Sigmoid colon (tissue), 7 donors: ENCODE data around the gene IPO11. TPM values are rescaled to one million over a fixed set of nuclear protein-coding genes. Genes with fewer than 3 reads are reported as not detected.

Experiments used
- DNase-seq: peaks from one replicate; pipeline ENCODE4 v3.0.0-alpha.2; 2019
- H3K27ac ChIP-seq, 4 donors: fragments of 200-600 bp; sonication (generic); one replicate each; pipeline ENCODE4 v1.5.1; 2016 to 2019; ENCODE audit warnings: mild to moderate bottlenecking in 1 of 4
- H3K27me3 ChIP-seq, 3 donors: fragments of 200-600 bp; sonication (generic); one replicate each; pipeline ENCODE4 v1.5.1; 2019; ENCODE audit warnings: mild to moderate bottlenecking in 1 of 3
- H3K36me3 ChIP-seq, 4 donors: fragments of 200-600 bp; sonication (generic); one replicate each; pipeline ENCODE4 v1.5.1; 2016 to 2019
- H3K4me1 ChIP-seq, 4 donors: fragments of 200-600 bp; sonication (generic); one replicate each; pipeline ENCODE4 v1.5.1; 2017 to 2019
- H3K4me3 ChIP-seq, 4 donors: fragments of 200-600 bp; sonication (generic); one replicate each; pipeline ENCODE4 v1.5.1; 2017 to 2019; ENCODE audit warnings: mild to moderate bottlenecking in 2 of 4, moderate library complexity in 1 of 4
- H3K9me3 ChIP-seq, 4 donors: fragments of 200-600 bp in 3 of 4; sonication (generic) in 3 of 4; one replicate each; pipeline versions ENCODE4 v1.5.1 to v1.6.1; 2013 to 2019
- EP300 ChIP-seq, 4 donors: sonication (generic); formaldehyde crosslinking; IDR thresholded peaks; one replicate each; pipeline ENCODE4 v1.6.1; 2017; ENCODE audit warnings: antibody characterized with exemption in 4 of 4
- POLR2A ChIP-seq, 2 donors: fragments of 450-650 bp; IDR thresholded peaks; one replicate each; pipeline ENCODE4 v1.6.1; 2016; ENCODE audit warnings: antibody characterized with exemption in 2 of 2, mild to moderate bottlenecking in 2 of 2, moderate library complexity in 2 of 2
- POLR2AphosphoS5 ChIP-seq, 4 donors: sonication (generic); formaldehyde crosslinking; IDR thresholded peaks; one replicate each; pipeline ENCODE4 v1.6.1; 2017; ENCODE audit warnings: antibody characterized with exemption in 4 of 4
- WGBS, 2 donors: extraction: QIAGEN DNeasy Blood & Tissue Kit; methylation state at CpG; one replicate each; pipeline ENCODE4 v1.1.7; 2013; 5-methylcytosine and 5-hydroxymethylcytosine counted together
- intact Hi-C: fragments of 100-400 bp; cut with DNase I; formaldehyde crosslinking; loops from one replicate; pipeline ENCODE4 v1.15.1; 2023
- polyA plus RNA-seq, 3 donors: library from polyadenylated mRNA; stranded (reverse); fragments of 200-250 nt; gene quantifications; one replicate each; pipeline ENCODE4 v1.2.3, GENCODE V29; 2013
- total RNA-seq, 4 donors: library from RNA; depleted of rRNA; stranded (reverse); fragments of >200 nt; gene quantifications; one replicate each; pipeline ENCODE4 v1.1.0, GENCODE V29; 2016
- TF ChIP-seq, protein P1 (sequence below), 4 experiments: fragments of 450-650 bp in 3 of 4; fragments of 200-600 bp in 1 of 4; IDR thresholded peaks; one replicate each; pipeline ENCODE4 v1.5.1; 2016 to 2019; ENCODE audit warnings: antibody characterized with exemption in 4 of 4, mild to moderate bottlenecking in 3 of 4, moderate library complexity in 2 of 4
- donor health status: healthy with polysubstance abuse.
- donor health status: Bipolar disorder and iron deficiency.
- donor health status: healthy.

The IPO11 gene
- total and polyA plus RNA-seq, 7 donors: 5.3 to 38.8 (median 20.9) TPM

DNA sequence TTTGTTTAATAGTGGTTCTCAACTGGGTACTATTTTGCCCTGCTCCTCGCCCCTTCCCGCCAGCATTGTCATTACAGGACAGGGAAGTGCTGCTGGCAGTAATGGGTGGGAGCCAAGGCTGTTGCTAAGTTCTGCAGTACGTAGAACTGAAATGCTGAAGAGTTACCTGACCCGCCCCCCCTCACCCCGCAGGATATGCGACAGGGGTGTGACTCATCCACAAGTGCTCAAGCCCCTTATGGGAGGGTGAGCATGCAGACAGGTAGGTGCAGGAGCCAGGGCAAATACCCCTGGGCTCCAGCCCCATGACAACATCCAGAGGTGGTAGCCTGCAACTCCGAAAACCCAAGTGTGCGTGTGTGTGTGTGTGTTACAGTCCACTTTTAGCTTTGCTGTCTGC lies 201.8 kb downstream of the IPO11 start:
- Histone ChIP-seq H3K36me3 (peaks cover 0 to 5% (median 0%) of the 10 kb centered on the region in 4 donors), H3K4me3 (no peak overlapping the region), H3K9me3 (no peaks in the 10 kb centered on the region), H3K27me3 (no peaks in the 10 kb centered on the region), H3K4me1 (no peaks in the 10 kb centered on the region), H3K27ac (no peak overlapping the region)
- TF ChIP-seq, protein P1, sequence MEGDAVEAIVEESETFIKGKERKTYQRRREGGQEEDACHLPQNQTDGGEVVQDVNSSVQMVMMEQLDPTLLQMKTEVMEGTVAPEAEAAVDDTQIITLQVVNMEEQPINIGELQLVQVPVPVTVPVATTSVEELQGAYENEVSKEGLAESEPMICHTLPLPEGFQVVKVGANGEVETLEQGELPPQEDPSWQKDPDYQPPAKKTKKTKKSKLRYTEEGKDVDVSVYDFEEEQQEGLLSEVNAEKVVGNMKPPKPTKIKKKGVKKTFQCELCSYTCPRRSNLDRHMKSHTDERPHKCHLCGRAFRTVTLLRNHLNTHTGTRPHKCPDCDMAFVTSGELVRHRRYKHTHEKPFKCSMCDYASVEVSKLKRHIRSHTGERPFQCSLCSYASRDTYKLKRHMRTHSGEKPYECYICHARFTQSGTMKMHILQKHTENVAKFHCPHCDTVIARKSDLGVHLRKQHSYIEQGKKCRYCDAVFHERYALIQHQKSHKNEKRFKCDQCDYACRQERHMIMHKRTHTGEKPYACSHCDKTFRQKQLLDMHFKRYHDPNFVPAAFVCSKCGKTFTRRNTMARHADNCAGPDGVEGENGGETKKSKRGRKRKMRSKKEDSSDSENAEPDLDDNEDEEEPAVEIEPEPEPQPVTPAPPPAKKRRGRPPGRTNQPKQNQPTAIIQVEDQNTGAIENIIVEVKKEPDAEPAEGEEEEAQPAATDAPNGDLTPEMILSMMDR (IDR thresholded peaks at IDR 0.05): no peak
- TF ChIP-seq EP300 (IDR thresholded peaks at IDR 0.05) (no peak), POLR2AphosphoS5 (IDR thresholded peaks at IDR 0.05) (no peak), POLR2A (IDR thresholded peaks at IDR 0.05) (no peak)
- intact Hi-C loops: no loop called here
- DNase-seq: no peak
- WGBS, 2 donors: 93 to 95% methylated on average over 8 of the region's 8 CpGs

GRCh38 chr5:62616615-62617277 lies 204.2 kb downstream of the IPO11 start:
- Histone ChIP-seq H3K4me1 (no peaks in the 10 kb centered on the region), H3K27me3 (no peaks in the 10 kb centered on the region), H3K4me3 (no peak overlapping the region), H3K36me3 (peaks cover 0 to 5% (median 0%) of the 10 kb centered on the region in 4 donors), H3K27ac (no peak overlapping the region), H3K9me3 (no peaks in the 10 kb centered on the region)
- WGBS, 2 donors: 98 to 99% methylated on average over 2 of the region's 2 CpGs
- intact Hi-C loops: no loop called here
- TF ChIP-seq EP300 (IDR thresholded peaks at IDR 0.05) (no peak), POLR2AphosphoS5 (IDR thresholded peaks at IDR 0.05) (no peak), POLR2A (IDR thresholded peaks at IDR 0.05) (no peak)
- TF ChIP-seq, protein P1 (IDR thresholded peaks at IDR 0.05): no peak
- no peak for DNase-seq

DNA sequence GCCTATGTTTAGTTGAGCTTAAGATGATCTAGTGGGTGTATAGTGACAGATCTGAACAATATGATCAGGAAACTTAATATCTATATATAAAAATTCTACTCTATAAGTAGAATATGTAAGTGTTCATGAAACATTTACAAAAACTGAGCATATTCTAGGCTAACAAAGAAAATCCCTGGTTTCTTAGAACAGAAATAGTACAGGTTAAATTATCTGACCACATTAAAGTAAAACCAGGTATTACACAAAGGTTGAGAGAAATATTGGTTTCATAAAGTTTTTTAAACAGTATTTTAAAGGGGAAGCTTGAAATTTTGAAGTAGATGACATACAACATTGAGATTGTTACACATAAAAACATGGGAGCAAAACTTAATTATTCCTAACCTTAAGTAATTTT lies 205.4 kb downstream of the IPO11 start:
- H3K27ac ChIP-seq: no peak overlapping the region
- TF ChIP-seq, protein P1 (IDR thresholded peaks at IDR 0.05): no peak
- TF ChIP-seq POLR2AphosphoS5 (IDR thresholded peaks at IDR 0.05) (no peak), EP300 (IDR thresholded peaks at IDR 0.05) (no peak), POLR2A (IDR thresholded peaks at IDR 0.05) (no peak)

GRCh38 chr5:62620761-62621160 lies 208.2 kb downstream of the IPO11 start:
- no peaks in the 10 kb centered on the region for H3K27me3 ChIP-seq
- TF ChIP-seq POLR2A (IDR thresholded peaks at IDR 0.05) (no peak), POLR2AphosphoS5 (IDR thresholded peaks at IDR 0.05) (no peak), EP300 (IDR thresholded peaks at IDR 0.05) (no peak)
- TF ChIP-seq, protein P1 (IDR thresholded peaks at IDR 0.05): no peak
- no peaks in the 10 kb centered on the region for H3K4me1 ChIP-seq
- no peak overlapping the region for H3K4me3 ChIP-seq
- no peaks in the 10 kb centered on the region for H3K36me3 ChIP-seq
- H3K9me3 ChIP-seq: no peaks in the 10 kb centered on the region
- DNase-seq: no peak
- WGBS, 2 donors: 92 to 93% methylated on average over 5 of the region's 5 CpGs
- intact Hi-C loops: no loop called here
- no peak overlapping the region for H3K27ac ChIP-seq

More for the DNA sequence above, 205.4 kb downstream of the IPO11 start:
- Histone ChIP-seq H3K4me3 (no peak overlapping the region), H3K36me3 (peaks cover 0 to 5% (median 0%) of the 10 kb centered on the region in 4 donors), H3K9me3 (no peaks in the 10 kb centered on the region), H3K4me1 (no peaks in the 10 kb centered on the region), H3K27me3 (no peaks in the 10 kb centered on the region)
- intact Hi-C loops: no loop called here
- DNase-seq: no peak

DNA sequence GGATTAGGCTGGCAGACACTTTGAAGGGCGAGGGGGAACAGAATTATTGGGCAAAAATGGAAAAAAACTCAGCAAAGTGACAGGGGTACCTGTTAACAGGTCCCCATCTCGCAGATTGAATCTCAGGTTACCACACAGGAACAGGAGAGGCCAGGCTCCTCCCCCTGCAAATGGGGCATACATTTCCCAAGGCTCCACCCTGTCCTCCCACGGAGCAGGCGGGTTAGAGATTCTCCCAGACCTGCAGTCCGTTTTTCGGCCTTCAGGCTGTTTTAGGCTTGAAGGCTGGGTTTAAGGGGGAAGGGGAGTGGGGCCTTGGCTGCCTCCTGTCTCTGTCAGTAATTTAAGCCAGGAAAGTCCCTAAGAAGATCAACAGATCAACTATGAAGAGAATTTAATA lies 208.7 kb downstream of the IPO11 start:
- Histone ChIP-seq H3K36me3 (no peaks in the 10 kb centered on the region), H3K4me3 (no peak overlapping the region), H3K27me3 (no peaks in the 10 kb centered on the region), H3K9me3 (no peaks in the 10 kb centered on the region), H3K27ac (no peak overlapping the region), H3K4me1 (no peaks in the 10 kb centered on the region)
- 92 to 93% methylated on average over 6 of the region's 6 CpGs for WGBS, 2 donors
- intact Hi-C loops: no loop called here
- TF ChIP-seq, protein P1 (IDR thresholded peaks at IDR 0.05): no peak
- no peak for TF ChIP-seq EP300 (IDR thresholded peaks at IDR 0.05)
- no peak for DNase-seq
